GM12878 (cell line): ENCODE data around the gene NANOGP8. TPM values are rescaled to one million over a fixed set of nuclear protein-coding genes. Genes with fewer than 3 reads are reported as not detected.

Source experiments
- ATAC-seq: fragments of 200-7000 bp; cut with Tn5 transposase; 3 replicates; pipeline ENCODE4 v1.9.1; 2020; ENCODE audit warnings: mild to moderate bottlenecking, moderate library complexity
- BruUV-seq: library from RNA; stranded (reverse); fragments of 400-500 nt; replicated peaks from 2 replicates; lab custom pipeline; 2021; lab: Mats Ljungman, UMichigan
- CTCF ChIA-PET: fragments of 300-600 bp; sonication (Branson Sonifier 250); formaldehyde crosslinking; extraction: SDS; loops from one replicate; lab custom pipeline; 2021; ENCODE audit warnings: inconsistent platforms; lab: Yijun Ruan, JAX
- POLR2A ChIA-PET: fragments of 350-600 bp; formaldehyde crosslinking; extraction: SDS; loops from one replicate; lab custom pipeline; 2021; ENCODE audit warnings: inconsistent platforms; lab: Charles Lee
- RAD21 ChIA-PET: fragments of 300-600 bp; sonication (Branson Sonifier 250); formaldehyde crosslinking; loops from one replicate; lab custom pipeline; 2023; ENCODE audit warnings: antibody characterized with exemption; ENCODE audit not compliant: unreplicated experiment; lab: Charles Lee
- SMC1A ChIA-PET: fragments of 300-600 bp; sonication (Branson Sonifier 250); formaldehyde crosslinking; loops from one replicate; lab custom pipeline; 2023; ENCODE audit not compliant: unreplicated experiment, uncharacterized antibody; lab: Charles Lee
- DNase-seq: peaks from one replicate; pipeline ENCODE4 v3.0.0-alpha.2; 2011; ENCODE audit warnings: low read depth, low spot score
- FAIRE-seq: peaks from 3 replicates; lab custom pipeline; 2011; peaks lifted over from hg19 to GRCh38; lab: Jason Lieb, UNC
- H2AFZ ChIP-seq: 2 replicates; pipeline ENCODE4 v1.6.0; 2011; ENCODE audit warnings: low read depth, low read length, control low read depth; ENCODE audit not compliant: control insufficient read depth
- H3K27ac ChIP-seq: 2 replicates; pipeline ENCODE4 v1.5.1; 2011; ENCODE audit warnings: control low read depth; ENCODE audit not compliant: control insufficient read depth, insufficient read depth
- H3K27me3 ChIP-seq, 2 experiments: replicated peaks in 1 of 2; 2 replicates each; pipeline versions ENCODE4 v1.6.0 to v1.6.1; 2011; ENCODE audit warnings: low read length in 1 of 2; ENCODE audit not compliant: control insufficient read depth in 2 of 2, insufficient read depth in 2 of 2
- H3K36me3 ChIP-seq, 2 experiments: 2 replicates each; pipeline ENCODE4 v1.5.1; 2011; ENCODE audit warnings: low read length in 1 of 2; ENCODE audit not compliant: control insufficient read depth in 2 of 2, insufficient read depth in 2 of 2
- H3K4me1 ChIP-seq: 2 replicates; pipeline ENCODE4 v1.6.1; 2011; ENCODE audit warnings: mild to moderate bottlenecking, low read length, moderate library complexity, mixed read lengths; ENCODE audit not compliant: control insufficient read depth, insufficient read depth
- H3K4me2 ChIP-seq: 2 replicates; pipeline ENCODE4 v1.6.0; 2011; ENCODE audit warnings: control low read depth; ENCODE audit not compliant: control insufficient read depth, insufficient read depth
- H3K4me3 ChIP-seq: fragments of 200-600 bp; sonication (generic); 2 replicates; pipeline ENCODE4 v1.5.1; 2016
- H3K79me2 ChIP-seq: 2 replicates; pipeline ENCODE4 v1.6.0; 2011; ENCODE audit warnings: low read length; ENCODE audit not compliant: control insufficient read depth, insufficient read depth
- H3K9ac ChIP-seq: 2 replicates; pipeline ENCODE4 v1.8.0; 2011; ENCODE audit warnings: low read length, control low read depth, mixed read lengths; ENCODE audit not compliant: control insufficient read depth, insufficient read depth
- H3K9me3 ChIP-seq: replicated peaks from 3 replicates; pipeline ENCODE4 v1.5.1; 2011; ENCODE audit warnings: mild to moderate bottlenecking, low read length; ENCODE audit not compliant: control insufficient read depth, insufficient read depth
- H4K20me1 ChIP-seq: 2 replicates; pipeline ENCODE4 v1.6.0; 2011; ENCODE audit not compliant: control insufficient read depth, insufficient read depth
- BACH1 ChIP-seq: fragments of 450-650 bp; IDR thresholded peaks from 2 replicates; pipeline ENCODE4 v1.6.1; 2017; ENCODE audit warnings: mild to moderate bottlenecking, borderline replicate concordance
- BHLHE40 ChIP-seq, 2 experiments: fragments of 450-650 bp in 1 of 2; IDR thresholded peaks; 2 replicates each; pipeline ENCODE4 v1.6.1; 2011 to 2017; ENCODE audit warnings: low read depth in 2 of 2, borderline replicate concordance in 1 of 2, improper control_type of control experiment in 1 of 2, low read length in 1 of 2, mild to moderate bottlenecking in 1 of 2
- DPF2 ChIP-seq: fragments of 450-650 bp; IDR thresholded peaks from 2 replicates; pipeline ENCODE4 v1.6.1; 2017; ENCODE audit warnings: mild to moderate bottlenecking
- E2F4 ChIP-seq: IDR thresholded peaks from 2 replicates; pipeline ENCODE4 v1.6.1; 2012; ENCODE audit warnings: low read depth, low read length, improper control_type of control experiment
- EZH2 ChIP-seq: IDR thresholded peaks from 2 replicates; pipeline ENCODE4 v1.6.1; 2012; ENCODE audit warnings: low read depth, mild to moderate bottlenecking, control low read depth, inconsistent platforms, low read length, borderline replicate concordance; ENCODE audit not compliant: control insufficient read depth
- IKZF1 ChIP-seq: fragments of 450-650 bp; conservative IDR thresholded peaks from 2 replicates; pipeline ENCODE4 v1.6.1; 2017; ENCODE audit warnings: antibody characterized with exemption, mild to moderate bottlenecking
- IRF3 ChIP-seq: fragments of 450-650 bp; IDR thresholded peaks from 2 replicates; pipeline ENCODE4 v1.6.1; 2014; ENCODE audit warnings: mild to moderate bottlenecking
- JUNB ChIP-seq: IDR thresholded peaks from 2 replicates; pipeline ENCODE4 v1.6.1; 2016; ENCODE audit warnings: antibody characterized with exemption, mild to moderate bottlenecking
- PAX8 ChIP-seq: fragments of 450-650 bp; IDR thresholded peaks from 2 replicates; pipeline ENCODE4 v1.6.1; 2017; ENCODE audit warnings: mild to moderate bottlenecking, moderate library complexity
- SMARCA5 ChIP-seq: fragments of 450-650 bp; IDR thresholded peaks from 2 replicates; pipeline ENCODE4 v1.6.1; 2017; ENCODE audit warnings: mild to moderate bottlenecking
- SRF ChIP-seq, 2 experiments: IDR thresholded peaks; 2 replicates each; pipeline ENCODE4 v1.6.1; 2011; ENCODE audit warnings: low read depth in 2 of 2, low read length in 2 of 2, mild to moderate bottlenecking in 1 of 2, moderate library complexity in 1 of 2
- USF2 ChIP-seq: IDR thresholded peaks from 2 replicates; pipeline ENCODE4 v1.6.1; 2011; ENCODE audit warnings: low read depth, low read length, improper control_type of control experiment, borderline replicate concordance
- ZBTB11 ChIP-seq: fragments of 450-650 bp; formaldehyde crosslinking; IDR thresholded peaks from 2 replicates; pipeline ENCODE4 v1.5.0; 2022; ENCODE audit warnings: mild to moderate bottlenecking, missing genetic modification characterization
- ZNF622 ChIP-seq: fragments of 450-650 bp; IDR thresholded peaks from 2 replicates; pipeline ENCODE4 v1.6.1; 2017; ENCODE audit warnings: mild to moderate bottlenecking, inconsistent platforms
- WGBS: methylation state at CpG from one replicate; pipeline ENCODE4 v1.1.6; 2016; ENCODE audit warnings: low lambda C conversion rate; ENCODE audit not compliant: insufficient replicate concordance, insufficient coverage; ENCODE audit errors: missing lambda C conversion rate; 5-methylcytosine and 5-hydroxymethylcytosine counted together
- in situ Hi-C: fragments of 300-500 bp; cut with MboI; formaldehyde crosslinking; loops from 9 replicates; pipeline ENCODE4 v1.14.3; 2018; ENCODE audit warnings: mixed read lengths
- intact Hi-C: fragments of 100-400 bp; cut with micrococcal nuclease; formaldehyde crosslinking; loops from one replicate; pipeline ENCODE4 v1.14.2; 2022; ENCODE audit not compliant: unreplicated experiment
- polyA plus RNA-seq, 11 experiments: library from polyadenylated mRNA; depleted of rRNA in 4 of 11; unstranded in 6 of 11; stranded (reverse) in 5 of 11; fragments of >200 nt; fragmentation: Nextera tagmentation in 4 of 11; fragmentation: Illumina TruSeq in 1 of 11; extraction: Ambion mirVana in 4 of 11; extraction: Trizol in 1 of 11; gene quantifications; 1 replicate in 1 of 11; 2 replicates in 10 of 11; pipeline versions ENCODE4 v1.2.1 to v1.2.3, GENCODE V29; 2011 to 2016; ENCODE audit warnings: inconsistent platforms in 2 of 11, missing spikeins in 2 of 11, low read depth in 1 of 11
- total RNA-seq, 4 experiments: library from RNA; depleted of rRNA in 3 of 4; stranded (reverse); fragments of >200 nt in 3 of 4; fragmentation: Illumina TruSeq in 1 of 4; extraction: Trizol in 1 of 4; gene quantifications; 2 replicates each; pipeline versions ENCODE4 v1.2.1 to v1.2.3, GENCODE V29; 2013 to 2021
- TF ChIP-seq, protein P1 (sequence below): fragments of 450-650 bp; IDR thresholded peaks from 2 replicates; pipeline ENCODE4 v1.6.1; 2017; ENCODE audit warnings: borderline replicate concordance
- TF ChIP-seq, protein P2 (sequence below): IDR thresholded peaks from 2 replicates; pipeline ENCODE4 v1.6.1; 2011; ENCODE audit warnings: low read depth, mild to moderate bottlenecking, low read length, moderate library complexity, borderline replicate concordance; ENCODE audit errors: extremely low read depth

Gene NANOGP8
- total and polyA plus RNA-seq, 10 of the 15 experiments (the other 5 are each of a cell fraction or from before 2014, with no cell fraction given) = not detected

DNA sequence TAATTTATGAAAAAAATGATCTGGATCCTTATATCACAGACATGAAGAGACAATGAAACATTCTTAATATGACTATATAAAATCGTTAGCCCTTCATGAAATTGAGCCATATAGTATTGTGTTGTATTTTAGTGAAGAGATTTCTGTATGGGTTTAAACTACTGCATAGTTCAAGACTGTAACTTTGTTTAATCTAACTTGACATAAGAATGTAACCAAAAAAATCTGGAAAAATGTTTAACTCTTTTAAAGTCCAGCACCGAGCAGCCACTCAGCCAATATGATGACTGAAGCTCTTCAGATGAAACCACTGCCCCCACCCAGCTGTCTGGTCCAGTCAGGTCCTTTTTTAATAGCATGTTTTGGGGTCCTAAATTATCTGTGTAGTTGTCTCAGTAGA, 4.9 kb downstream of the NANOGP8 start:
- Histone ChIP-seq H3K79me2 (no peaks in the 10 kb centered on the region), H4K20me1 (no peaks in the 10 kb centered on the region), H3K36me3 (no peaks in the 10 kb centered on the region), H3K4me1 (no peaks in the 10 kb centered on the region), H2AFZ (no peak overlapping the region), H3K9ac (no peak overlapping the region), H3K9me3 (no peaks in the 10 kb centered on the region; the same call in 2 of the 3 replicates), H3K4me2 (no peak overlapping the region), H3K27me3 (no peaks in the 10 kb centered on the region), H3K27ac (no peak overlapping the region), H3K4me3 (no peak overlapping the region)
- no TSS peak for BruUV-seq
- ChIA-PET POLR2A (no interaction called here), RAD21 (interaction anchor here (0.7 to 3.6 kb wide), 2 partner anchors 102 to 364 kb away, joined by 3 to 55 read pairs; no protein-coding TSS in a partner anchor), SMC1A (interaction anchor here (1.5 to 5.3 kb wide), 3 partner anchors 57 to 364 kb away, joined by 3 to 85 read pairs (median 10); no protein-coding TSS in a partner anchor), CTCF (interaction anchor here (0.7 to 5.9 kb wide), 5 partner anchors 122 to 364 kb away, joined by 3 to 185 read pairs (median 4); no protein-coding TSS in a partner anchor)
- WGBS = 3% methylated on average over 2 of the region's 2 CpGs
- no peak for ATAC-seq
- no peak for DNase-seq
- intact Hi-C loops (loop anchor here (10.0 kb wide), 1 partner anchor 105 kb away; no protein-coding TSS in a partner anchor), in situ Hi-C loops (no loop called here)
- no peak for FAIRE-seq
- TF ChIP-seq, protein P1, sequence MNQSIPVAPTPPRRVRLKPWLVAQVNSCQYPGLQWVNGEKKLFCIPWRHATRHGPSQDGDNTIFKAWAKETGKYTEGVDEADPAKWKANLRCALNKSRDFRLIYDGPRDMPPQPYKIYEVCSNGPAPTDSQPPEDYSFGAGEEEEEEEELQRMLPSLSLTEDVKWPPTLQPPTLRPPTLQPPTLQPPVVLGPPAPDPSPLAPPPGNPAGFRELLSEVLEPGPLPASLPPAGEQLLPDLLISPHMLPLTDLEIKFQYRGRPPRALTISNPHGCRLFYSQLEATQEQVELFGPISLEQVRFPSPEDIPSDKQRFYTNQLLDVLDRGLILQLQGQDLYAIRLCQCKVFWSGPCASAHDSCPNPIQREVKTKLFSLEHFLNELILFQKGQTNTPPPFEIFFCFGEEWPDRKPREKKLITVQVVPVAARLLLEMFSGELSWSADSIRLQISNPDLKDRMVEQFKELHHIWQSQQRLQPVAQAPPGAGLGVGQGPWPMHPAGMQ = no peak
- no peak for TF ChIP-seq BHLHE40 (IDR thresholded peaks at IDR 0.05; ENCODE audit: borderline replicate concordance in 1 of 2, low read depth in 2 of 2, low read length in 1 of 2)
- no peak for TF ChIP-seq PAX8
- TF ChIP-seq SMARCA5 = no peak
- TF ChIP-seq IKZF1 = no peak
- TF ChIP-seq ZNF622 = no peak
- no peak for TF ChIP-seq E2F4
- TF ChIP-seq JUNB = no peak
- no peak for TF ChIP-seq EZH2
- TF ChIP-seq ZBTB11 (CRISPR knock-in tag) = no peak
- TF ChIP-seq DPF2 = no peak
- TF ChIP-seq IRF3 = no peak
- TF ChIP-seq, protein P2, sequence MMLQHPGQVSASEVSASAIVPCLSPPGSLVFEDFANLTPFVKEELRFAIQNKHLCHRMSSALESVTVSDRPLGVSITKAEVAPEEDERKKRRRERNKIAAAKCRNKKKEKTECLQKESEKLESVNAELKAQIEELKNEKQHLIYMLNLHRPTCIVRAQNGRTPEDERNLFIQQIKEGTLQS = no peak
- no peak for TF ChIP-seq SRF (IDR thresholded peaks at IDR 0.05; ENCODE audit: low read depth in 2 of 2, low read length in 2 of 2)
- no peak for TF ChIP-seq USF2
- TF ChIP-seq BACH1 = no peak
